Muscle of leg (tissue), 11 donors: ENCODE measurements around the gene CERS1. TPM values are rescaled to one million over a fixed set of nuclear protein-coding genes. Genes with fewer than 3 reads are reported as not detected.

Experiments
- DNase-seq: peaks from one replicate; pipeline ENCODE4 v3.0.0; 2013
- H3K27ac ChIP-seq: one replicate; pipeline ENCODE4 v1.5.1; 2013; ENCODE audit warnings: mild to moderate bottlenecking, low read length, control low read depth
- H3K27me3 ChIP-seq: one replicate; pipeline ENCODE4 v1.6.1; 2013; ENCODE audit warnings: low read length; ENCODE audit not compliant: control insufficient read depth, insufficient read depth
- H3K36me3 ChIP-seq: one replicate; pipeline ENCODE4 v1.6.1; 2013; ENCODE audit warnings: low read length; ENCODE audit not compliant: control insufficient read depth, insufficient read depth
- H3K4me1 ChIP-seq: one replicate; pipeline ENCODE4 v1.6.1; 2013; ENCODE audit warnings: low read length; ENCODE audit not compliant: control insufficient read depth, insufficient read depth
- H3K4me3 ChIP-seq: one replicate; pipeline ENCODE4 v1.5.1; 2013; ENCODE audit warnings: low read length, control low read depth
- H3K9me3 ChIP-seq: replicated peaks from 2 replicates; pipeline ENCODE4 v1.6.1; 2013; ENCODE audit warnings: low read depth, low read length; ENCODE audit not compliant: control insufficient read depth
- WGBS: methylation state at CpG from one replicate; pipeline ENCODE4 v1.1.5; 2013; ENCODE audit warnings: missing lambda C conversion rate; ENCODE audit not compliant: insufficient coverage; 5-methylcytosine and 5-hydroxymethylcytosine counted together
- polyA plus RNA-seq, 8 donors: library from polyadenylated mRNA; unstranded; fragments of 120-200 nt; gene quantifications; one replicate each; pipeline versions ENCODE4 v1.2.1 to v1.2.3, GENCODE V29; 2013; ENCODE audit warnings: inconsistent platforms in 1 of 8, low replicate concordance in 1 of 8; ENCODE audit not compliant: insufficient read length in 8 of 8, insufficient read depth in 1 of 8
- total RNA-seq: library from RNA; stranded (reverse); fragments of 120-200 nt; gene quantifications from one replicate; pipeline ENCODE4 v1.2.4, GENCODE V29; 2013

The CERS1 gene
- total and polyA plus RNA-seq, 9 donors: 15.3 to 41.2 (median 34.9) TPM

- Histone ChIP-seq H3K9me3 (no peaks in the 10 kb centered on the region), H3K4me3 (no peak overlapping the region), H3K36me3 (peaks cover 29% of the 10 kb centered on the region), H3K27ac (no peak overlapping the region), H3K4me1 (peaks cover 16% of the 10 kb centered on the region), H3K27me3 (no peaks in the 10 kb centered on the region)
- no peak for DNase-seq
- no CpG with 5 or more reads among the region's 3 CpGs for WGBS
These were observed 43.2 kb upstream of the CERS1 start for GRCh38 chr19:18939163-18939562.

DNA sequence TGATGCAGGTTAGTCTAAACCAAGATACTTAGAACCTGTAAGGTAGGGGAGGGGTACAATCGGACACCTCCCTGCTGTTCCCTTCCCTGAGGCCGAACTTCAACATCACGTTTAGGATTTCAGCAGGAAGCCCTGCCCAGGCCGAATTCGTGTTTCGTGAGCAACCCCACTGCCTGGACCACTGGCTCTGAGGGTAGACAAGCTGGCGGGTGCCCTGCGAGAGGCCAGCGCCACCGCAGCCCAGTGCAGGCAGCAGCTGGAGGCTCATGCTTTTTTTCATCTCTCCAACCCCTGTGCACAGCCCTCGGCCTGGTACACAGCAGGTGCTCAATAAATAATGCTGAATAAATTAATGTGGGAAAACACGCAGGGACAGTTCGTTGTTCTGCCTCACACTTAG lies 37.3 kb upstream of the CERS1 start:
- no peak for DNase-seq
- 72% methylated on average over 6 of the region's 13 CpGs for WGBS
- H3K27ac ChIP-seq: no peak overlapping the region
- no peak overlapping the region for H3K4me3 ChIP-seq
- H3K4me1 ChIP-seq: no peaks in the 10 kb centered on the region
- H3K27me3 ChIP-seq: no peaks in the 10 kb centered on the region
- H3K36me3 ChIP-seq: peaks cover 59% of the 10 kb centered on the region
- no peaks in the 10 kb centered on the region for H3K9me3 ChIP-seq

GRCh38 chr19:18932216-18932841 lies 36.4 kb upstream of the CERS1 start:
- H3K4me3 ChIP-seq: no peak overlapping the region
- 37% methylated on average over 34 of the region's 37 CpGs for WGBS
- no peaks in the 10 kb centered on the region for H3K9me3 ChIP-seq
- H3K27ac ChIP-seq: no peak overlapping the region
- no peaks in the 10 kb centered on the region for H3K27me3 ChIP-seq
- H3K4me1 ChIP-seq: no peaks in the 10 kb centered on the region
- H3K36me3 ChIP-seq: peaks cover 62% of the 10 kb centered on the region
- peak; percentile 51 for DNase-seq

DNA sequence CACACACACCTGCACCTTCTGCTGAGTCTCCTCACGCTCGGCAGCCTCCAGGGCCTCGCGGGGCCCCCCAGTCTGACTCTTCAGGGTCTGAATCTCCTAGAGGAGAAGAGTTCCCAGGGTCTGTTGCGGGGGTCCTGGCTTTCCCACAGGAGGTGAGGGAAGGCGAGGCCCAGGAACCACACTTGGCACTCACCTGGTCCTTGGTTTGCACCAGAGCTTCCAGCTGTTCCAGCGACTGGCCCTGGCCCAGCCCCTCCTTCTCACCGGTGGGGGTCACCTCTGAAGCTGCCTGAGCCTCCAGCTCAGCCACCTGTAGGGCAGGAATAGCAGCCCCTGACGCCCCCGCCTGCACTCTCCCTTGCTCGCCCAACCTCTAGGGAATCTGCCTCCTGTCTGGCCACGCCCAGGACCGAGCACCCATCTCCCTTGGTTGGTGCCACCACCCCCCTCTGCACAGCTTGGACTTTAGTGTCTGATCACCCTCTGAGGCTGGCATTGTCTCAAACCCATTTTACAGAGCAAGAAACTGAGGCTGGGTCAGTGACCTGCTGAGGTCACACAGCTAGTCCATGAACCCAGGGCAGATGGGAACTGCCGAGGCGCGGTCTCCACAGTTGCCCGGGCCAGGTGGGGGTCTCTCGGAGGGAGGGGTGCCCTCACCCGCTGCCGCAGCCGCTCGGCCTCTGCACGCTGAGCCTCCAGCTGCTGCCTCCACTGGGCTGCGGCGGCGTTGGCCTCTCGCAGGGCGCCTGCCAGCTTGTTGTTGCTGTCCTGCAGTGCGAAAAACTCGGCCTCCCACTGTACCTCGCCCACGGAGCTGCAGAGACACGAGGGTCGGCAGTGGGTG lies 35.6 kb upstream of the CERS1 start:
- H3K4me3 ChIP-seq: no peak overlapping the region
- H3K36me3 ChIP-seq: peaks cover 65% of the 10 kb centered on the region
- H3K27me3 ChIP-seq: no peaks in the 10 kb centered on the region
- H3K9me3 ChIP-seq: no peaks in the 10 kb centered on the region
- no peak overlapping the region for H3K27ac ChIP-seq
- WGBS: 82% methylated on average over 27 of the region's 34 CpGs
- DNase-seq: no peak
- no peaks in the 10 kb centered on the region for H3K4me1 ChIP-seq

DNA sequence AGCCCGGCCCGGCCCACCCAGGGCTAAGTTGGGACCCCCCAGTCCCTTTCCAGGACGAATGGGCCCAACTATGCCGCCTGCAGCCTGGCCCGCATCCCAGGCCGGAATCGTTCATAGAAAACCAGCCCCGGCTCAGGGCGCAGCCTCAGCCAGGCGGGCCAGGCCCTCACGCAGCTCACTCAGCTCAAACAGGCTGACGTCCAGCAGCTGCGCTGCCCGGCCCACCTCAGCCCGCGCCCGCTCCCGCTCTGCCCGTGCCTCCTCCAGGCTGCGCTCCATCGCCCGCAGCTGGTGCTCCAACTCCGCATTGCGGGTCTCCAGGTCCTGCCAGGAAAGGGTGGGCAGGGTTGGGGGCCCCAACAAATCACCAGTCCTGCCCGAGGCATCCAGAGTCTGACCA lies 33.4 kb upstream of the CERS1 start:
- no peak for DNase-seq
- Histone ChIP-seq H3K9me3 (no peaks in the 10 kb centered on the region), H3K27ac (no peak overlapping the region), H3K36me3 (peaks cover 77% of the 10 kb centered on the region), H3K27me3 (no peaks in the 10 kb centered on the region), H3K4me1 (no peaks in the 10 kb centered on the region), H3K4me3 (no peak overlapping the region)
- WGBS: 83% methylated on average over 17 of the region's 25 CpGs

DNA sequence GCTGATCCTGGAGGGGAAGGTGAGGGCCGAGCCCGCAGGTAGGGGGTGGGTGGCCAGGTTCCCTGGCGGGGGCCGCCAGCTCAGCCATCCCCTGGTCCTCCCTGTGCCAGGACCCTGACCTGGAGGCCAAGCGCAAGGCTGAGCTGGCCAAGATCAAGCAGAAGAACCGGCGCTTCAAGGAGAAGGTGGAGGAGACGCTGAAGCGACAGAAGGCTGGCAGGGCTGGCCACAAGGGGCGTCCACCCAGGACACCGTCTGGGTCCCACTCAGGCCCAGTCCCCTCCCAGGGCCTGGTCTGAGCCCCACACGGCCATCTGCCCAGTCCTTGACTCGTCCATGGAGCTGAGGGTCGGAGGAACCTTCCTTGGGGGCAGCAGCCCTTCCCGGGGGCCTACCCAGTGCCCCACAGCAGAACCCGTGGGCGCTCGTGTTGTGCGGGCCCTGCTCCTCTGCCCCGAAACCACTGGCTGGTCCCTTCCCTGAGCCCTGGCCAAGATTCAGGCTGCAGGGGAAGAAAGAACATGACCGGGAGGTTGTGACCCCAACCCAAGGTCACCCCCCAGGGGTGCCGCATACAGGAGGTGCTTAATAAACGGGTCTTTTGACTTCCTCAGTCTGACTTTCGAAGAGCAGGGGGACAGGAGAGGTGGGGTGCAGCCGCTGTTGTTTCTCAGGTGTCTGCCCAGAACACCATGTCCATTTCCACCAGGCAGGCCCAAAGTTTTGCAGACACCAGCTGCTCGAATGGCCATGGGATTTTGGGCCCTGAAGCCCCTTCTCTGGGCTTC lies 32.3 kb upstream of the CERS1 start:
- no peaks in the 10 kb centered on the region for H3K9me3 ChIP-seq
- H3K27me3 ChIP-seq: no peaks in the 10 kb centered on the region
- H3K27ac ChIP-seq: no peak overlapping the region
- H3K36me3 ChIP-seq: peaks cover 77% of the 10 kb centered on the region
- no peak for DNase-seq
- no peak overlapping the region for H3K4me3 ChIP-seq
- 80% methylated on average over 23 of the region's 26 CpGs for WGBS
- no peaks in the 10 kb centered on the region for H3K4me1 ChIP-seq

DNA sequence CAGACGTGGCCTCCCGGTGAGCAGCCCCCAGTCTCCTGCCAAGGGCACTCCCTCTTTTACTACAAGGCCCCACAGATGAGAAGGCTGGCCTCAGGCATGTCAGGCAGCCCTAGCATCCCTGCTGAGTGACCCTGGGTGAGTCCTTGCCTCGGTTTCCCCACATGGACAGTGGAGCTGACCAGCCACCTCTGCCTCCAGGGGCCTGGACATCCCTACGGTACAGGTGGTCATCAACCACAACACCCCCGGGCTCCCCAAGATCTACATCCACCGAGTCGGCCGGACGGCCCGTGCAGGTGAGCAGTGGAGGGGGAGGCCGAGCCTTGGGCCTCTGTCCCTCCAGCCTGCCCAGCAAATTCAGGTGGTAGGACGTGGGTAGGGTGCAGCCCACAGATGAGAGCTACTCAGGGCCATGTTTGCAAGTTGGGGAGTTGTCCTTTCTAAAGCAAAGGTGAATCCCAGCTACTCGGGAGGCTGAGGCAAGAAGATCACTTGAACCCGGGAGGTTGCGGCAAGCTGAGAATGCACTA lies 28.8 kb upstream of the CERS1 start:
- DNase-seq: no peak
- Histone ChIP-seq H3K27ac (no peak overlapping the region), H3K9me3 (no peaks in the 10 kb centered on the region), H3K27me3 (no peaks in the 10 kb centered on the region), H3K4me3 (no peak overlapping the region), H3K4me1 (peaks cover 8% of the 10 kb centered on the region), H3K36me3 (peaks cover 75% of the 10 kb centered on the region)
- 89% methylated on average over 7 of the region's 15 CpGs for WGBS

DNA sequence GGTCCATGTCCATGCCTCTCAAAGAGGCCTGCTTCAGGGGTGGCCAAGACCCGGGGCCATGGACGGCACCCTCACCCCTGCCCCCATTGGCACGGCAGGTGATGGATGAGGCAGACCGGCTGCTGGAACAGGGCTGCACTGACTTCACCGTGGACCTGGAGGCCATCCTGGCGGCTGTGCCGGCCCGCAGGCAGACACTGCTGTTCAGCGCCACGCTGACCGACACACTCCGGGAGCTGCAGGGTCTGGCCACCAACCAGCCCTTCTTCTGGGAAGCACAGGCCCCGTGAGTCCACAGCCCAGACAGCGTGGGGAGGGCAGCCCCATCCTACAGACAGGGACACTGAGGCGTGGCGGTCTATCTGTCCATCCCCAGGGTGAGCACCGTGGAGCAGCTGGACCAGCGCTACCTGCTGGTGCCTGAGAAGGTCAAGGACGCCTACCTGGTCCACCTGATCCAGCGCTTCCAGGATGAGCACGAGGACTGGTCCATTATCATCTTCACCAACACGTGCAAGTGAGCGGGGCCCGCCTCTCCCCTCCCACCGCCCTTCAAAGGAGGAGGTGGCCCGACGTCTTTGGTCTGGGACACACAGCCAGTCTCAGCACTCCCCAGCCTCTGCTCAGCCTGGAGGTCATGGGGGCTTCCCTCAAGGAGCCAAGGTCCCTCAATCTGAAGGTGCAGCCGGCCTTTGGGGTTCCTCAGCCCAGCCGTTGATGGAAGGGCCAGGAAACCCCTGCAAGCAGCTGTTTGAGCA lies 26.4 kb upstream of the CERS1 start:
- DNase-seq: no peak
- H3K9me3 ChIP-seq: no peaks in the 10 kb centered on the region
- no peak overlapping the region for H3K27ac ChIP-seq
- peaks cover 52% of the 10 kb centered on the region for H3K36me3 ChIP-seq
- no peaks in the 10 kb centered on the region for H3K27me3 ChIP-seq
- H3K4me3 ChIP-seq: no peak overlapping the region
- WGBS: 88% methylated on average over 28 of the region's 29 CpGs
- peaks cover 21% of the 10 kb centered on the region for H3K4me1 ChIP-seq

GRCh38 chr19:18921593-18921992 lies 25.6 kb upstream of the CERS1 start:
- no peak overlapping the region for H3K4me3 ChIP-seq
- DNase-seq: no peak
- no peaks in the 10 kb centered on the region for H3K27me3 ChIP-seq
- peaks cover 45% of the 10 kb centered on the region for H3K36me3 ChIP-seq
- no peak overlapping the region for H3K27ac ChIP-seq
- H3K4me1 ChIP-seq: peaks cover 21% of the 10 kb centered on the region
- no peaks in the 10 kb centered on the region for H3K9me3 ChIP-seq
- WGBS: 90% methylated on average over 15 of the region's 17 CpGs
